GM19452 (cell line): ENCODE data around the gene NXPE3.

Experiments used
- ATAC-seq: cut with Tn5 transposase; IDR thresholded peaks from one replicate; pipeline ENCODE4 v1.9.1; 2021; ENCODE audit not compliant: unreplicated experiment

NXPE3 gene

GRCh38 chr3:101828276-101828675 lies 49.3 kb downstream of the NXPE3 start:
- no peak for ATAC-seq

- peak; percentile 59 for ATAC-seq
These were observed 49.9 kb downstream of the NXPE3 start for GRCh38 chr3:101828691-101829436.

- no peak for ATAC-seq
These were observed 50.4 kb downstream of the NXPE3 start for GRCh38 chr3:101829437-101829830.

GRCh38 chr3:101829874-101830273 lies 50.9 kb downstream of the NXPE3 start:
- ATAC-seq = no peak

GRCh38 chr3:101833446-101833974 lies 54.5 kb downstream of the NXPE3 start:
- no peak for ATAC-seq

- ATAC-seq = no peak
These were observed 56.7 kb downstream of the NXPE3 start for GRCh38 chr3:101835676-101836075.

GRCh38 chr3:101836160-101836559 lies 57.1 kb downstream of the NXPE3 start:
- ATAC-seq = no peak

- ATAC-seq = no peak
These were observed 57.9 kb downstream of the NXPE3 start for GRCh38 chr3:101836652-101837598.

GRCh38 chr3:101838691-101839090 lies 59.7 kb downstream of the NXPE3 start:
- no peak for ATAC-seq

GRCh38 chr3:101840066-101840465 lies 61.1 kb downstream of the NXPE3 start:
- no peak for ATAC-seq

GRCh38 chr3:101842245-101842934 lies 63.4 kb downstream of the NXPE3 start:
- no peak for ATAC-seq

- no peak for ATAC-seq
These were observed 63.9 kb downstream of the NXPE3 start for GRCh38 chr3:101842935-101843330.

- no peak for ATAC-seq
These were observed 66.4 kb downstream of the NXPE3 start for GRCh38 chr3:101845425-101845824.

- ATAC-seq = no peak
These were observed 67.7 kb downstream of the NXPE3 start for GRCh38 chr3:101846709-101847108.

GRCh38 chr3:101847328-101847727 lies 68.3 kb downstream of the NXPE3 start:
- no peak for ATAC-seq

GRCh38 chr3:101848326-101848725 lies 69.3 kb downstream of the NXPE3 start:
- ATAC-seq = no peak

- ATAC-seq = peak; percentile 70
These were observed 70.0 kb downstream of the NXPE3 start, which contains the start of gene NFKBIZ for GRCh38 chr3:101848754-101849713. NFKBIZ (plus strand) TSS chr3:101849514; CDS start chr3:101849629, 115 bp downstream.

GRCh38 chr3:101849714-101850245 lies 70.8 kb downstream of the NXPE3 start:
- peak; percentile 29 for ATAC-seq

GRCh38 chr3:101850246-101851051 lies 71.4 kb downstream of the NXPE3 start:
- peak; percentile 36 for ATAC-seq
